ENCODE results near the gene SPANXN2.

The SPANXN2 gene

GRCh38 chrX:143754183-143754582, 33.6 kb upstream of the SPANXN2 start:
- TF ChIP-seq ZNF2 (tag by site-specific recombination; IDR thresholded peaks at IDR 0.05) (no peak), ZNF549 (tag by site-specific recombination; IDR thresholded peaks at IDR 0.05) (no peak), ZFP3 (tag by site-specific recombination; IDR thresholded peaks at IDR 0.05; ENCODE audit: low read depth) (no peak), ZNF624 (tag by site-specific recombination; IDR thresholded peaks at IDR 0.05) (no peak), ZNF169 (tag by site-specific recombination; IDR thresholded peaks at IDR 0.05) (no peak), WT1 (tag by site-specific recombination; IDR thresholded peaks at IDR 0.05) (no peak), ZNF157 (tag by site-specific recombination; IDR thresholded peaks at IDR 0.05) (no peak), RBAK (tag by site-specific recombination; IDR thresholded peaks at IDR 0.05) (no peak), GLIS1 (tag by site-specific recombination; IDR thresholded peaks at IDR 0.05) (no peak)
- TF ChIP-seq, protein P1, sequence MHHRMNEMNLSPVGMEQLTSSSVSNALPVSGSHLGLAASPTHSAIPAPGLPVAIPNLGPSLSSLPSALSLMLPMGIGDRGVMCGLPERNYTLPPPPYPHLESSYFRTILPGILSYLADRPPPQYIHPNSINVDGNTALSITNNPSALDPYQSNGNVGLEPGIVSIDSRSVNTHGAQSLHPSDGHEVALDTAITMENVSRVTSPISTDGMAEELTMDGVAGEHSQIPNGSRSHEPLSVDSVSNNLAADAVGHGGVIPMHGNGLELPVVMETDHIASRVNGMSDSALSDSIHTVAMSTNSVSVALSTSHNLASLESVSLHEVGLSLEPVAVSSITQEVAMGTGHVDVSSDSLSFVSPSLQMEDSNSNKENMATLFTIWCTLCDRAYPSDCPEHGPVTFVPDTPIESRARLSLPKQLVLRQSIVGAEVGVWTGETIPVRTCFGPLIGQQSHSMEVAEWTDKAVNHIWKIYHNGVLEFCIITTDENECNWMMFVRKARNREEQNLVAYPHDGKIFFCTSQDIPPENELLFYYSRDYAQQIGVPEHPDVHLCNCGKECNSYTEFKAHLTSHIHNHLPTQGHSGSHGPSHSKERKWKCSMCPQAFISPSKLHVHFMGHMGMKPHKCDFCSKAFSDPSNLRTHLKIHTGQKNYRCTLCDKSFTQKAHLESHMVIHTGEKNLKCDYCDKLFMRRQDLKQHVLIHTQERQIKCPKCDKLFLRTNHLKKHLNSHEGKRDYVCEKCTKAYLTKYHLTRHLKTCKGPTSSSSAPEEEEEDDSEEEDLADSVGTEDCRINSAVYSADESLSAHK (tag by site-specific recombination; IDR thresholded peaks at IDR 0.05) = no peak
- POLR2A ChIA-PET = no interaction called here
- Histone ChIP-seq H3K4me1 (ENCODE audit: control insufficient read depth, insufficient read depth, low read length) (no peaks in the 10 kb centered on the region), H3K9me3 (ENCODE audit: control insufficient read depth, insufficient read depth, low read depth, low read length) (no peaks in the 10 kb centered on the region; the same call in none of the 2 replicates), H3K36me3 (ENCODE audit: control insufficient read depth in 2 of 2, insufficient read depth in 1 of 2, low read length in 2 of 2) (no peaks in the 10 kb centered on the region), H3K27ac (ENCODE audit: extremely low read depth, low read depth, low read length) (no peak overlapping the region), H3K4me3 (ENCODE audit: low read depth, low read length) (no peak overlapping the region)
- CTCF ChIA-PET = no interaction called here

GRCh38 chrX:143733866-143734265, 13.3 kb upstream of the SPANXN2 start:
- no peaks in the 10 kb centered on the region for H3K36me3 ChIP-seq (ENCODE audit: control insufficient read depth in 2 of 2, insufficient read depth in 1 of 2, low read length in 2 of 2)
- POLR2A ChIA-PET = no interaction called here
- CTCF ChIA-PET = no interaction called here
- H3K9me3 ChIP-seq (ENCODE audit: control insufficient read depth, insufficient read depth, low read depth, low read length) = no peaks in the 10 kb centered on the region
- H3K27ac ChIP-seq (ENCODE audit: extremely low read depth, low read depth, low read length) = no peak overlapping the region
- H3K4me1 ChIP-seq (ENCODE audit: control insufficient read depth, insufficient read depth, low read length) = no peaks in the 10 kb centered on the region
- H3K4me3 ChIP-seq (ENCODE audit: low read depth, low read length) = no peak overlapping the region
- no peak for TF ChIP-seq KLF1 (tag by site-specific recombination; IDR thresholded peaks at IDR 0.05)
- TF ChIP-seq, protein P2, sequence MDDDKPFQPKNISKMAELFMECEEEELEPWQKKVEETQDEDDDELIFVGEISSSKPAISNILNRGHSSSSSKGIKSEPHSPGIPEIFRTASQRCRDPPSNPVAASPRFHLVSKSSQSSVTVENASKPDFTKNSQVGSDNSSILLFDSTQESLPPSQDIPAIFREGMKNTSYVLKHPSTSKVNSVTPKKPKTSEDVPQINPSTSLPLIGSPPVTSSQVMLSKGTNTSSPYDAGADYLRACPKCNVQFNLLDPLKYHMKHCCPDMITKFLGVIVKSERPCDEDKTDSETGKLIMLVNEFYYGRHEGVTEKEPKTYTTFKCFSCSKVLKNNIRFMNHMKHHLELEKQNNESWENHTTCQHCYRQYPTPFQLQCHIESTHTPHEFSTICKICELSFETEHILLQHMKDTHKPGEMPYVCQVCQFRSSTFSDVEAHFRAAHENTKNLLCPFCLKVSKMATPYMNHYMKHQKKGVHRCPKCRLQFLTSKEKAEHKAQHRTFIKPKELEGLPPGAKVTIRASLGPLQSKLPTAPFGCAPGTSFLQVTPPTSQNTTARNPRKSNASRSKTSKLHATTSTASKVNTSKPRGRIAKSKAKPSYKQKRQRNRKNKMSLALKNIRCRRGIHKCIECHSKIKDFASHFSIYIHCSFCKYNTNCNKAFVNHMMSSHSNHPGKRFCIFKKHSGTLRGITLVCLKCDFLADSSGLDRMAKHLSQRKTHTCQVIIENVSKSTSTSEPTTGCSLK (tag by site-specific recombination; IDR thresholded peaks at IDR 0.05) = no peak

- H3K36me3 ChIP-seq (ENCODE audit: control insufficient read depth in 2 of 2, insufficient read depth in 1 of 2, low read length in 2 of 2) = no peaks in the 10 kb centered on the region
- no peak overlapping the region for H3K4me3 ChIP-seq (ENCODE audit: low read depth, low read length)
- no peak for TF ChIP-seq ZNF777 (tag by site-specific recombination; IDR thresholded peaks at IDR 0.05; ENCODE audit: borderline replicate concordance)
- TF ChIP-seq ZNF514 (tag by site-specific recombination; IDR thresholded peaks at IDR 0.05) = no peak
- no peak for TF ChIP-seq ZNF394 (tag by site-specific recombination; IDR thresholded peaks at IDR 0.05; ENCODE audit: borderline replicate concordance)
- no peak for TF ChIP-seq ZNF664 (tag by site-specific recombination; IDR thresholded peaks at IDR 0.05)
- TF ChIP-seq, protein P3, sequence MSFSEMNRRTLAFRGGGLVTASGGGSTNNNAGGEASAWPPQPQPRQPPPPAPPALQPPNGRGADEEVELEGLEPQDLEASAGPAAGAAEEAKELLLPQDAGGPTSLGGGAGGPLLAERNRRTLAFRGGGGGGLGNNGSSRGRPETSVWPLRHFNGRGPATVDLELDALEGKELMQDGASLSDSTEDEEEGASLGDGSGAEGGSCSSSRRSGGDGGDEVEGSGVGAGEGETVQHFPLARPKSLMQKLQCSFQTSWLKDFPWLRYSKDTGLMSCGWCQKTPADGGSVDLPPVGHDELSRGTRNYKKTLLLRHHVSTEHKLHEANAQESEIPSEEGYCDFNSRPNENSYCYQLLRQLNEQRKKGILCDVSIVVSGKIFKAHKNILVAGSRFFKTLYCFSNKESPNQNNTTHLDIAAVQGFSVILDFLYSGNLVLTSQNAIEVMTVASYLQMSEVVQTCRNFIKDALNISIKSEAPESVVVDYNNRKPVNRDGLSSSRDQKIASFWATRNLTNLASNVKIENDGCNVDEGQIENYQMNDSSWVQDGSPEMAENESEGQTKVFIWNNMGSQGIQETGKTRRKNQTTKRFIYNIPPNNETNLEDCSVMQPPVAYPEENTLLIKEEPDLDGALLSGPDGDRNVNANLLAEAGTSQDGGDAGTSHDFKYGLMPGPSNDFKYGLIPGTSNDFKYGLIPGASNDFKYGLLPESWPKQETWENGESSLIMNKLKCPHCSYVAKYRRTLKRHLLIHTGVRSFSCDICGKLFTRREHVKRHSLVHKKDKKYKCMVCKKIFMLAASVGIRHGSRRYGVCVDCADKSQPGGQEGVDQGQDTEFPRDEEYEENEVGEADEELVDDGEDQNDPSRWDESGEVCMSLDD (tag by site-specific recombination; IDR thresholded peaks at IDR 0.05) = no peak
- TF ChIP-seq ZNF626 (tag by site-specific recombination; IDR thresholded peaks at IDR 0.05) = no peak
- TF ChIP-seq YY1 (tag by site-specific recombination; IDR thresholded peaks at IDR 0.05) = no peak
- TF ChIP-seq ZNF121 (tag by site-specific recombination; IDR thresholded peaks at IDR 0.05) = no peak
- no peak for TF ChIP-seq TSHZ1 (tag by site-specific recombination; IDR thresholded peaks at IDR 0.05; ENCODE audit: borderline replicate concordance)
- no peak for TF ChIP-seq ZNF621 (tag by site-specific recombination; IDR thresholded peaks at IDR 0.05)
- TF ChIP-seq ZNF585B (tag by site-specific recombination; IDR thresholded peaks at IDR 0.05) = no peak
- no peaks in the 10 kb centered on the region for H3K4me1 ChIP-seq (ENCODE audit: control insufficient read depth, insufficient read depth, low read length)
- no peak overlapping the region for H3K27ac ChIP-seq (ENCODE audit: extremely low read depth, low read depth, low read length)
- H3K9me3 ChIP-seq (ENCODE audit: control insufficient read depth, insufficient read depth, low read depth, low read length) = no peaks in the 10 kb centered on the region
- CTCF ChIA-PET = no interaction called here
- POLR2A ChIA-PET = no interaction called here
Observed at GRCh38 chrX:143726296-143726695, 5.7 kb upstream of the SPANXN2 start.

Data from HEK293 (cell line).